H1 (cell line): ENCODE data around the gene EMX1. TPM values are rescaled to one million over a fixed set of nuclear protein-coding genes. Genes with fewer than 3 reads are reported as not detected.

Source experiments
- KDM1A ChIP-seq: fragments of 200-600, 300-600 bp; sonication (generic); IDR thresholded peaks from 2 replicates; pipeline ENCODE4 v1.7.1; 2016; ENCODE audit warnings: mild to moderate bottlenecking, low read length, borderline replicate concordance
- POLR2AphosphoS5 ChIP-seq: IDR thresholded peaks from 2 replicates; pipeline ENCODE4 v1.6.1; 2011; ENCODE audit warnings: low read depth, low read length
- RBBP5 ChIP-seq: IDR thresholded peaks from 2 replicates; pipeline ENCODE4 v1.7.1; 2012; ENCODE audit warnings: low read depth, mild to moderate bottlenecking, inconsistent platforms, low read length, moderate library complexity, borderline replicate concordance
- RXRA ChIP-seq: IDR thresholded peaks from 2 replicates; pipeline ENCODE4 v1.6.1; 2011; ENCODE audit warnings: low read depth, mild to moderate bottlenecking, low read length, moderate library complexity; ENCODE audit not compliant: insufficient read depth
- SRF ChIP-seq: IDR thresholded peaks from 2 replicates; pipeline ENCODE4 v1.6.1; 2011; ENCODE audit warnings: mild to moderate bottlenecking, low read depth, low read length, moderate library complexity
- polyA plus RNA-seq, 7 experiments: library from polyadenylated mRNA; depleted of rRNA in 3 of 7; stranded (reverse) in 5 of 7; unstranded in 2 of 7; fragments of >200 nt in 5 of 7; fragments of 200-250 nt in 2 of 7; gene quantifications; 1 replicate in 5 of 7; 2 replicates in 1 of 7; 4 replicates in 1 of 7; pipeline versions ENCODE4 v1.2.1 to v1.2.3, GENCODE V29; 2011 to 2013; ENCODE audit warnings: missing spikeins in 2 of 7, mixed read lengths in 2 of 7
- total RNA-seq: library from RNA; stranded (reverse); fragmentation: NEBNext Ultra II Directional; extraction: Animal tissue kit (Norgen Biotek cat#: 25700); gene quantifications from 2 replicates; pipeline ENCODE4 v1.2.1, GENCODE V29; 2021

EMX1 gene
- total and polyA plus RNA-seq, 2 of the 8 experiments (the other 6 are each of a cell fraction or from before 2014, with no cell fraction given), result 2.4 to 4.9 TPM

DNA sequence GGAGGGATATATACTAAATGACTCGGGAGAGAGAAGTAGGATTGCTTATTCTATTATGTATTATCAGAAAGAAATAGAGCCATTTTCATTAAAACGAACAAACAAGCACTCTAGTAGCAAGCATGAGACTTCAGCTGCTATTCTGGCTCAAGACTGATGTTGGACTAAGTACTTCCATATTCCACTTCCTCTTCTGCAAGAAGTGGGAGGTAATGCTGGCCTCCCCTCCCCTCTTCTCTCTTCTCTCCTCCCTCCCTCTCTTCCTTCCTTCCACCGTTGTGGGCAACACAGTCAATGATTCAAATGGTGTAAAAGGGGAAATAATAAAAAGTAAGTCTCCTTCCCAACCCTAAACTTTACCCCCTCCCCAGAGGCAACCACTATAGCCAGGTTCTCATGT is 62.6 kb downstream of the EMX1 start (continued):
- TF ChIP-seq POLR2AphosphoS5 (no peak), RBBP5 (no peak), SRF (no peak), RXRA (no peak), KDM1A (no peak)
